ENCODE data around the gene RIBC1. TPM values are rescaled to one million over a fixed set of nuclear protein-coding genes. Genes with fewer than 3 reads are reported as not detected.
"Not testable (repeated sequence)": the region's sequence is repeated elsewhere in the genome, so short reads cannot be mapped to it uniquely, and the experiment has no call there.

Gene RIBC1
- total RNA-seq, 1 donor from 2014 or later, result 0.61 TPM

- intact Hi-C loops (cut with micrococcal nuclease), result loop anchor here (1.0 kb wide), 1 partner anchor 12 kb away; the partner anchor contains the start of genes RIBC1 and SMC1A
Measured at GRCh38 chrX:53433651-53434639, 11.3 kb downstream of the RIBC1 start, which contains the start of gene HSD17B10. Gene HSD17B10 (minus strand): TSS chrX:53434370. CDS start chrX:53434345, 25 bp downstream.

- intact Hi-C loops (cut with micrococcal nuclease), result loop anchor here (5.0 kb wide), 1 partner anchor 119 kb away; no protein-coding TSS in a partner anchor
Measured at GRCh38 chrX:53435997-53436396, 13.3 kb downstream of the RIBC1 start.

- intact Hi-C loops (cut with micrococcal nuclease), result loop anchor here (5.0 kb wide), 1 partner anchor 120 kb away; no protein-coding TSS in a partner anchor
Measured at GRCh38 chrX:53437206-53437605, 14.5 kb downstream of the RIBC1 start.

- intact Hi-C loops (cut with micrococcal nuclease), result loop anchor here (5.0 kb wide), 1 partner anchor 121 kb away; no protein-coding TSS in a partner anchor
Measured at GRCh38 chrX:53438174-53438831, 15.6 kb downstream of the RIBC1 start.

GRCh38 chrX:53438832-53439230, 16.2 kb downstream of the RIBC1 start:
- intact Hi-C loops (cut with micrococcal nuclease), result loop anchor here (5.0 kb wide), 1 partner anchor 122 kb away; no protein-coding TSS in a partner anchor

GRCh38 chrX:53440101-53440500, 17.4 kb downstream of the RIBC1 start:
- intact Hi-C loops (cut with micrococcal nuclease), result no loop called here

- intact Hi-C loops (cut with micrococcal nuclease), result no loop called here
Measured at GRCh38 chrX:53440621-53441517, 18.2 kb downstream of the RIBC1 start.

- intact Hi-C loops (cut with micrococcal nuclease), result no loop called here
Measured at GRCh38 chrX:53441531-53442321, 19.1 kb downstream of the RIBC1 start.

GRCh38 chrX:53442322-53442631, 19.6 kb downstream of the RIBC1 start:
- intact Hi-C loops (cut with micrococcal nuclease), result no loop called here

GRCh38 chrX:53445977-53446376, 23.3 kb downstream of the RIBC1 start:
- intact Hi-C loops (cut with micrococcal nuclease), result no loop called here

GRCh38 chrX:53447441-53447840, 24.8 kb downstream of the RIBC1 start:
- intact Hi-C loops (cut with micrococcal nuclease), result no loop called here

GRCh38 chrX:53449632-53450031, 27.0 kb downstream of the RIBC1 start:
- intact Hi-C loops (cut with micrococcal nuclease), result no loop called here

- intact Hi-C loops (cut with micrococcal nuclease), result no loop called here
Measured at GRCh38 chrX:53452812-53453211, 30.1 kb downstream of the RIBC1 start.

GRCh38 chrX:53456254-53456653, 33.6 kb downstream of the RIBC1 start:
- intact Hi-C loops (cut with micrococcal nuclease), result no loop called here

GRCh38 chrX:53458082-53458481, 35.4 kb downstream of the RIBC1 start:
- intact Hi-C loops (cut with micrococcal nuclease), result no loop called here

- intact Hi-C loops (cut with micrococcal nuclease), result not testable (repeated sequence)
Measured at GRCh38 chrX:53468659-53469058, 46.0 kb downstream of the RIBC1 start.

- intact Hi-C loops (cut with micrococcal nuclease), result no loop called here
Measured at GRCh38 chrX:53471346-53471745, 48.7 kb downstream of the RIBC1 start.

- intact Hi-C loops (cut with micrococcal nuclease), result no loop called here
Measured at GRCh38 chrX:53474707-53475106, 52.0 kb downstream of the RIBC1 start.

- intact Hi-C loops (cut with micrococcal nuclease), result no loop called here
Measured at GRCh38 chrX:53476371-53476770, 53.7 kb downstream of the RIBC1 start.

GRCh38 chrX:53479301-53479700, 56.6 kb downstream of the RIBC1 start:
- intact Hi-C loops (cut with micrococcal nuclease), result no loop called here
